AG10803 (cell line): ENCODE measurements around the gene LSM14A.
"Not testable (repeated sequence)": the region's sequence is repeated elsewhere in the genome, so short reads cannot be mapped to it uniquely, and the experiment has no call there.

ENCODE experiments used
- DNase-seq: peaks from one replicate; pipeline ENCODE4 v3.0.0; 2010; ENCODE audit warnings: low read depth
- H3K4me3 ChIP-seq: 2 replicates; pipeline ENCODE4 v1.5.1; 2011; ENCODE audit warnings: mild to moderate bottlenecking, low read length, control low read depth
- TF ChIP-seq, protein P1 (sequence below): conservative IDR thresholded peaks from 2 replicates; pipeline ENCODE4 v1.5.1; 2011; ENCODE audit warnings: mild to moderate bottlenecking, low read length, control low read depth, inconsistent platforms

LSM14A gene

DNA sequence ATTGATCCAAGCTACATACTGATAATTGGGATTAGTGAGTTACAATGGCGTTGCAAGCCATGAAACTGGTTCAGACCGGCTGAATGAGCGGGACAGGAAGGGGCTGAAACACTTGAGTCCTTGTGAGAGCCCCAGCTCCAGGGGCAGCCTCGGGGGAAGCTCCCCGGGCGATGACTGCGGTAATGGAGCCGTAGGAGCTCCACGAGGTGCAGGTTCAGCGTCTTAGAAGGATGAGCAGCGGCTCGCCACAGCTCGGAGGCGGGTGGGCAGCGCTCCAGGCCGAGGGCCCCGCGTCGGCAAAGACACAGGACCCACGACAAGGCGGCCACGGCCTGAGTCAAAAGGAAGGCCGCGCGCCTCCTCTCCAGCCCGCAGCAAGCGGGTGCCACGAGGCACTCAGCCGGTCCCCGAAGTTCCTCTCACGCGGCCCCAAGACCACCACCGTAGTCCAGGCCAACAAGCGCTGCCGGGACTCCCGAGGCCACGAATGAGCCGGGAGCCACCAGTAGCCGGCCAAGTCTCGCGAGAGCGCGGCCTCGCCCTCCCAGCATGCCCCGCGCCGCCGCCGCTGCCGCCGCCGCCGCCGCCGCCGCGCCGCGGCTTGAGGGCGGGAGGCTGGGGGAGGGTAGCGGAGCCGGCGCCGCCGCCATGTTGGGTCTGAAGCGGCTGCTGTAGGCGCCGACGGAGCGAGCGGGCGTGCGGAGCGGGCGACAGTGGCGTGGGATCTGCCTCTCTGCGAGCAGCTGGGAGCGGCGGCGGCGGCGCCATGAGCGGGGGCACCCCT lies at the start of gene LSM14A:
TSS of gene LSM14A (plus strand) at position 628 of the 784 bp plus-strand sequence. CDS start at position 767, 139 bp downstream.
- TF ChIP-seq, protein P1, sequence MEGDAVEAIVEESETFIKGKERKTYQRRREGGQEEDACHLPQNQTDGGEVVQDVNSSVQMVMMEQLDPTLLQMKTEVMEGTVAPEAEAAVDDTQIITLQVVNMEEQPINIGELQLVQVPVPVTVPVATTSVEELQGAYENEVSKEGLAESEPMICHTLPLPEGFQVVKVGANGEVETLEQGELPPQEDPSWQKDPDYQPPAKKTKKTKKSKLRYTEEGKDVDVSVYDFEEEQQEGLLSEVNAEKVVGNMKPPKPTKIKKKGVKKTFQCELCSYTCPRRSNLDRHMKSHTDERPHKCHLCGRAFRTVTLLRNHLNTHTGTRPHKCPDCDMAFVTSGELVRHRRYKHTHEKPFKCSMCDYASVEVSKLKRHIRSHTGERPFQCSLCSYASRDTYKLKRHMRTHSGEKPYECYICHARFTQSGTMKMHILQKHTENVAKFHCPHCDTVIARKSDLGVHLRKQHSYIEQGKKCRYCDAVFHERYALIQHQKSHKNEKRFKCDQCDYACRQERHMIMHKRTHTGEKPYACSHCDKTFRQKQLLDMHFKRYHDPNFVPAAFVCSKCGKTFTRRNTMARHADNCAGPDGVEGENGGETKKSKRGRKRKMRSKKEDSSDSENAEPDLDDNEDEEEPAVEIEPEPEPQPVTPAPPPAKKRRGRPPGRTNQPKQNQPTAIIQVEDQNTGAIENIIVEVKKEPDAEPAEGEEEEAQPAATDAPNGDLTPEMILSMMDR, result no peak
- DNase-seq, result peak; percentile 91
- H3K4me3 ChIP-seq, result peak within 1 kb of the TSS; percentile 87

DNA sequence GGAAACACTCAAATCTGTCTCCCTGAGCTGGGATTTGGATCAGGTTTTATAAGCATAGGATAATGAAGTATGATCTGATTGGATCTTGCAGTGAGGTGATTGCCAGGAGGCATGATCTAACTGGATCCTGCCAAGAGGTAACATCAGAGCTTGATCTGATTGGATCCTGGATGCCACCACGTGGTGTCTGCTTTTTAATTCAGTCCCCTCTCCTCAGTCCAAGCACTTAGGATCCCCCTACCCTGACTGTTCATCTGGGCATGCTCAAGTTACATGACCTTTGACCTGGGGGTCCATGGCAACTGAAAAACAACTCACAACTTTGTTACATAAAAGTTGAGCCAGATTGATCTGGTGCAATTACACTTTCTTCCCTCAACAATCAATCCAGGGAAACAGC lies 47.5 kb upstream of the LSM14A start:
- no peak overlapping the region for H3K4me3 ChIP-seq
- TF ChIP-seq, protein P1, result no peak
- DNase-seq, result no peak

DNA sequence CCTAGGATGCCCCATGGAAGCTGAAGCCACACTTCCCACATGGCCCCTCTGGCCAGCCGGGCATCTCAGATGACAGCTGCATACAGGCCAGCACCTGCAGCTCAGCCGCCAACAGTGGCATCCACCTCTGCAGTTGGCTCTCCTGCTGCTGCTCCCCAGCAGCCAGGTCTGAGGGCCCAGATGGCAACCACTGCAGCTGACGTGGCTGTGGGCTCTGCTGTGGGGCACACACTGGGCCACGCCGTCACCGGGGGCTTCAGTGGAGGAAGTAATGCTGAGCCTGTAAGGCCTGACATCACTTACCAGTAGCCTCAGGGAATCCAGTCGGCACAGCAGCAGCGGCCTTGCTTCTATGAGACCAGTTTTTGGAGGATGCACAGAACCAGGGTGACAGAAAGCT lies 45.3 kb upstream of the LSM14A start:
- DNase-seq, result no peak
- TF ChIP-seq, protein P1, result no peak
- no peak overlapping the region for H3K4me3 ChIP-seq

DNA sequence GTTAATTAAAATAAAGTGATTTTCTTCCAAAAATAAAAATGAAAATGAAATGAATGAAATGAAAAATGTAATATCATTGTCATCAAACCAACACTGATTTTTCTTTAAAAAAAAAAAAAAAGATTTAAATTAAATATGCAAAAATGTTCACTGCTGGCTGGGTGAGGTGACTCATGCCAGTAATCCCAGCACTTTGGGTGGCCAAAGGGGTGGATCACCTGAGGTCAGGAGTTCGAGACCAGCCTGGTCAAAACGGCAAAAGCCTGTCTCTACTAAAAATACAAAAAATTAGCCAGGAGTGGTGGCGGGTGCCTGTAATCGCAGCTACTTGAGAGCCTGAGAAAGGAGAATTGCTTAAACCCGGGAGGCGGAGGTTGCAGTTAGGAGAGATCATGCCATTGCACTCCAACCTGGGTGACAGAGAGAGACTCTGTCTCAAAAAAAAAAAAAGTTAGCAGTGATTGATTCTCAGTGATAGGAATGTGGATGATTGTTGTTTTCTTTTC lies 44.6 kb upstream of the LSM14A start:
- H3K4me3 ChIP-seq, result no peak overlapping the region
- TF ChIP-seq, protein P1, result no peak
- DNase-seq, result no peak

DNA sequence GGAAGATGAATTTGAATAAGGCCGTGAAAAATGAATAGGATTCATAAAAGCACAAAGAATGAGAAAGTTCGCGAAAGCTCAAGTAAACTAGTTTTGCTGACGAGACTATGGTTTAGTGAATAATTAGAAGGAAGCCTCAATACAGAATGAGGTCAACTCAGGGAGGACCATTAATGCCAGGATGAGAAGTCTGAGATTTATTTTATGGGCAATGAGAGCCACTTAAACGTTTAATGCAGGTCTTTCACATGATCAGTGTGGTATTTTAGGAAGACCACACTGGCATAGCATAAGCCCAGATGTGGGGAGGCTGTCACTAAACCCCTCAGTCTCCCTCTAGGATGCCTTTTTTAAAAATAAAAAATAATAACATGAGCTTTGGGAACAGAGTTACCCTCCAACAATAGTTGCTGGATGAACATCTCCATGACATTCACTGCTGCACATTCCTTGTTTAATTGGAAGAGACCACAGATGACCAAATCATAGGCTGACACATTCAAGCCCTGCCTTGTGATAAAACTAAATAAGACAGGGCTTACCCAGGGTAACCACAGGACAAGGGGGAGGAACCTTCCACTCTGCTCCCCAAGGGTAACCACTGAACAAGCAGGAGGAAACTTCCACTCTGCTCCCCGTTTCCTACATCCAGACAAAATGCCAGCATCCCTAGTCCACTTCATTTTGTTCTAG lies 43.6 kb upstream of the LSM14A start:
- DNase-seq, result peak; percentile 45
- TF ChIP-seq, protein P1, result no peak
- H3K4me3 ChIP-seq, result no peak overlapping the region

DNA sequence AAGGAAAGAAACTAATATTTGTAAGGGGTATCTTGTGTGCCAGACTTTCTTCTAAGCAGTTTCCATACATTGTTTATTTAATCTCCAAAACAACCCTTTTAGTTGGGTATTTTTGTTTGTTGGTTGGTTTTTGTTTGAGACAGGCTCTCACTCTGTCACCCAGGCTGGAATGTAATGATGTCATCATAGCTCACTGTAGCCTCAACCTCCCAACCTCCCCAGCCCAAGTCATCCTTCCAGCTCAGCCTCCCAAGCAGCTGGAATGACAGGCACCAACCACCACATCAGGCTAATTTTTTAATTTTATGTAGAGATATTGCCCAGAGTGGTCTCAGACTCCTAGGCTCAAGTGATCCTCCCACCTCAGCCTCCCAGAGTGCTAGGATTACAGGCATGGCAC lies 41.2 kb upstream of the LSM14A start:
- H3K4me3 ChIP-seq, result no peak overlapping the region
- TF ChIP-seq, protein P1, result no peak
- no peak for DNase-seq

DNA sequence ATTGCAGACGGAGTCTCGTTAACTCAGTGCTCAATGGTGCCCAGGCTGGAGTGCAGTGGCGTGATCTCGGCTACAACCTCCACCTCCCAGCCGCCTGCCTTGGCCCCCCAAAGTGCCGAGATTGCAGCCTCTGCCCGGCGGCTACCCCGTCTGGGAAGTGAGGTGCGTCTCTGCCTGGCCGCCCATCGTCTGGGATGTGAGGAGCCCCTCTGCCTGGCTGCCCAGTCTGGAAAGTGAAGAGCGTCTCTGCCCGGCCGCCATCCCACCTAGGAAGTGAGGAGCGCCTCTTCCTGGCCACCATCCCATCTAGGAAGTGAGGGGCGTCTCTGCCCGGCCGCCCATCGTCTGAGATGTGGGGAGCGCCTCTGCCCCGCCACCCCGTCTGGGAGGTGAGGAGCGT lies 40.2 kb upstream of the LSM14A start:
- H3K4me3 ChIP-seq, DNase-seq: not testable (repeated sequence)

DNA sequence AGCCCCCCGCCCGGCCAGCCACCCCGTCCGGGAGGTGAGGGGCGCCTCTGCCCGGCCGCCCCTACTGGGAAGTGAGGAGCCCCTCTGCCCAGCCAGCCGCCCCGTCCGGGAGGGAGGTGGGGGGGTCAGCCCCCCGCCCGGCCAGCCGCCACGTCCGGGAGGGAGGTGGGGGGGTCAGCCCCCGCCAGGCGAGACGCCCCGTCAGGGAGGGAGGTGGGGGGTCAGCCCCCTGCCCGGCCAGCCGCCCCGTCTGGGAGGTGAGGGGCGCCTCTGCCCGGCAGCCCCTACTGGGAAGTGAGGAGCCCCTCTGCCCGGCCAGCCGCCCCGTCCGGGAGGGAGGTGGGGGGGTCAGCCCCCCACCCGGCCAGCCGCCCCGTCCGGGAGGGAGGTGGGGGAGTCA lies 39.6 kb upstream of the LSM14A start:
- not testable (repeated sequence) for DNase-seq, H3K4me3 ChIP-seq
